H9 (cell line): ENCODE results near the gene NANOS1. TPM values are rescaled to one million over a fixed set of nuclear protein-coding genes. Genes with fewer than 3 reads are reported as not detected.

Experiments used
- DNase-seq: peaks from one replicate; pipeline ENCODE4 v3.0.0-alpha.2; 2017
- H2AFZ ChIP-seq: one replicate; pipeline ENCODE4 v1.6.1; 2013; ENCODE audit warnings: mild to moderate bottlenecking, low read length, control low read depth, moderate library complexity
- H2AK5ac ChIP-seq: 2 replicates; pipeline ENCODE4 v1.6.1; 2013; ENCODE audit warnings: low read length, control low read depth, mixed read lengths; ENCODE audit not compliant: insufficient read length
- H2BK120ac ChIP-seq: one replicate; pipeline ENCODE4 v1.6.1; 2013; ENCODE audit warnings: low read depth, mild to moderate bottlenecking, low read length, control low read depth, inconsistent platforms; ENCODE audit not compliant: poor library complexity, severe bottlenecking
- H2BK12ac ChIP-seq: 2 replicates; pipeline ENCODE4 v1.6.1; 2013; ENCODE audit warnings: low read length, control low read depth, mixed read lengths, low read depth; ENCODE audit not compliant: insufficient read length
- H2BK15ac ChIP-seq: 2 replicates; pipeline ENCODE4 v1.6.1; 2013; ENCODE audit warnings: low read depth, low read length, control low read depth
- H2BK20ac ChIP-seq: one replicate; pipeline ENCODE4 v1.6.1; 2013; ENCODE audit warnings: low read depth, mild to moderate bottlenecking, low read length, control low read depth, inconsistent platforms; ENCODE audit not compliant: poor library complexity, severe bottlenecking
- H2BK5ac ChIP-seq: 2 replicates; pipeline ENCODE4 v1.6.1; 2013; ENCODE audit warnings: low read length, control low read depth, mixed read lengths; ENCODE audit not compliant: insufficient read length
- H3K14ac ChIP-seq: 2 replicates; pipeline ENCODE4 v1.6.1; 2013; ENCODE audit warnings: low read length, control low read depth; ENCODE audit not compliant: insufficient read depth
- H3K18ac ChIP-seq: 2 replicates; pipeline ENCODE4 v1.6.1; 2013; ENCODE audit warnings: low read depth, mild to moderate bottlenecking, mixed read lengths, low read length, control low read depth; ENCODE audit not compliant: insufficient read length
- H3K23ac ChIP-seq: 2 replicates; pipeline ENCODE4 v1.6.1; 2013; ENCODE audit warnings: low read length, control low read depth, mixed read lengths, low read depth; ENCODE audit not compliant: insufficient read length
- H3K23me2 ChIP-seq: 2 replicates; pipeline ENCODE4 v1.6.1; 2013; ENCODE audit warnings: low read depth, mild to moderate bottlenecking, mixed read lengths, low read length, control low read depth; ENCODE audit not compliant: insufficient read length, poor library complexity, severe bottlenecking
- H3K27ac ChIP-seq: 2 replicates; pipeline ENCODE4 v1.5.1; 2013; ENCODE audit warnings: low read length, control low read depth, mixed read lengths, low read depth; ENCODE audit not compliant: insufficient read length
- H3K27me3 ChIP-seq: 2 replicates; pipeline ENCODE4 v1.6.1; 2013; ENCODE audit warnings: low read length, control low read depth, inconsistent platforms; ENCODE audit not compliant: insufficient read depth
- H3K4ac ChIP-seq: 2 replicates; pipeline ENCODE4 v1.6.1; 2013; ENCODE audit warnings: low read depth, mild to moderate bottlenecking, control low read depth, inconsistent platforms, low read length, moderate library complexity
- H3K4me1 ChIP-seq: 2 replicates; pipeline ENCODE4 v1.6.1; 2013; ENCODE audit warnings: low read length, control low read depth, inconsistent platforms; ENCODE audit not compliant: insufficient read depth
- H3K4me2 ChIP-seq: 2 replicates; pipeline ENCODE4 v1.6.1; 2013; ENCODE audit warnings: low read length, control low read depth, mixed read lengths; ENCODE audit not compliant: insufficient read length, insufficient read depth
- H3K56ac ChIP-seq: 2 replicates; pipeline ENCODE4 v1.6.1; 2013; ENCODE audit warnings: low read depth, mild to moderate bottlenecking, mixed read lengths, low read length, control low read depth; ENCODE audit not compliant: insufficient read length
- H3K79me1 ChIP-seq: 2 replicates; pipeline ENCODE4 v1.6.1; 2013; ENCODE audit warnings: low read depth, mild to moderate bottlenecking, moderate library complexity, low read length, control low read depth, inconsistent platforms; ENCODE audit not compliant: insufficient read depth, poor library complexity, severe bottlenecking
- H3K79me2 ChIP-seq: 2 replicates; pipeline ENCODE4 v1.6.1; 2013; ENCODE audit warnings: low read length, control low read depth, inconsistent platforms; ENCODE audit not compliant: insufficient read depth
- H3K9ac ChIP-seq: 2 replicates; pipeline ENCODE4 v1.6.1; 2013; ENCODE audit warnings: low read length, control low read depth, mixed read lengths; ENCODE audit not compliant: insufficient read length; ENCODE audit errors: extremely low read depth
- H3K9me3 ChIP-seq: one replicate; pipeline ENCODE4 v1.6.1; 2013; ENCODE audit warnings: low read depth, low read length, inconsistent platforms; ENCODE audit not compliant: control insufficient read depth
- H3T11ph ChIP-seq: one replicate; pipeline ENCODE4 v1.6.1; 2013; ENCODE audit warnings: mild to moderate bottlenecking, low read length, control low read depth, inconsistent platforms
- H4K20me1 ChIP-seq: one replicate; pipeline ENCODE4 v1.6.1; 2013; ENCODE audit not compliant: control insufficient read depth, insufficient read length, insufficient read depth
- H4K5ac ChIP-seq: 2 replicates; pipeline ENCODE4 v1.6.1; 2013; ENCODE audit warnings: low read depth, mild to moderate bottlenecking, mixed read lengths, low read length, control low read depth; ENCODE audit not compliant: insufficient read length
- H4K8ac ChIP-seq: replicated peaks from 2 replicates; pipeline ENCODE4 v1.6.1; 2013; ENCODE audit warnings: low read length, control low read depth, mixed read lengths, low read depth; ENCODE audit not compliant: insufficient read length
- H4K91ac ChIP-seq: 2 replicates; pipeline ENCODE4 v1.6.1; 2013; ENCODE audit warnings: low read depth, mild to moderate bottlenecking, moderate library complexity, mixed read lengths, low read length, control low read depth; ENCODE audit not compliant: insufficient read length
- H3K27ac Mint-ChIP-seq, 3 experiments: 2 replicates in 2 of 3; 3 replicates in 1 of 3; pipeline ENCODE4 v1.8.0; 2020 to 2021; ENCODE audit warnings: mixed read lengths in 3 of 3, mild to moderate bottlenecking in 1 of 3, moderate library complexity in 1 of 3
- H3K27me3 Mint-ChIP-seq: 2 replicates; pipeline ENCODE4 v1.8.0; 2021; ENCODE audit warnings: low read depth, mild to moderate bottlenecking, moderate library complexity, mixed read lengths
- H3K36me3 Mint-ChIP-seq, 3 experiments: 2 replicates in 2 of 3; 3 replicates in 1 of 3; pipeline ENCODE4 v1.8.0; 2020 to 2021; ENCODE audit warnings: low read depth in 3 of 3, mixed read lengths in 3 of 3; ENCODE audit not compliant: insufficient read depth in 1 of 3
- H3K4me1 Mint-ChIP-seq, 2 experiments: 2 replicates each; pipeline ENCODE4 v1.8.0; 2020; ENCODE audit warnings: mixed read lengths in 2 of 2
- H3K4me3 Mint-ChIP-seq, 2 experiments: 2 replicates in 1 of 2; 3 replicates in 1 of 2; pipeline ENCODE4 v1.8.0; 2020 to 2021; ENCODE audit warnings: mild to moderate bottlenecking in 2 of 2, mixed read lengths in 2 of 2, moderate library complexity in 1 of 2
- H3K9me3 Mint-ChIP-seq, 2 experiments: 2 replicates in 1 of 2; 3 replicates in 1 of 2; pipeline ENCODE4 v1.8.0; 2020; ENCODE audit warnings: mild to moderate bottlenecking in 2 of 2, mixed read lengths in 2 of 2, moderate library complexity in 1 of 2
- WGBS: extraction: QIAGEN DNeasy Blood & Tissue Kit; methylation state at CpG from one replicate; pipeline ENCODE4 v1.1.7; 2013; ENCODE audit warnings: missing lambda C conversion rate, low lambda C conversion rate, mixed read lengths; ENCODE audit not compliant: insufficient read length; ENCODE audit errors: extremely low coverage; 5-methylcytosine and 5-hydroxymethylcytosine counted together
- total RNA-seq: library from RNA; stranded (reverse); gene quantifications from 2 replicates; pipeline ENCODE4 v1.2.1, GENCODE V29; 2021
- TF ChIP-seq, protein P1 (sequence below): fragments of 200-600 bp; sonication (generic); conservative IDR thresholded peaks from 3 replicates; pipeline ENCODE4 v1.8.0; 2021; ENCODE audit warnings: antibody characterized with exemption, mild to moderate bottlenecking

NANOS1 gene
- total RNA-seq, 1 experiment from 2014 or later: 4.5 TPM

DNA sequence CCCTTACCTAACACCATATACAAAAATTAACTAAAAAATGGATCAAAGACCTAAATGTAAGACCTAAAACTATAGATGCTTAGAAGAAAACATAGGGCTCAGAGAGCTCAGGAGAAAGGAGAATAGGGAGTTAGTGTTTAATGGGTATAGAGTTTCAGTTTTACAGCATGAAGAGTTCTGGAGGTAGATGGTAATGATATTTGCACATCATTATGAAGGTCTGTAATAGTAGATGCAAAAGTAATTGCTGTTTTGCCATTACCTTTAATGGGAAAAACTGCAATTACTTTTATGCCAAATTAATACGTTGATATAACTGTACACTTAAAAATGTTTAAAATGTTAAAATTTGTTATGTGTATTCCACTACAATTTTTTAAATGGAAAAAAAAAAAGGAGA lies 39.2 kb upstream of the NANOS1 start:
- no peak overlapping the region for H2BK5ac ChIP-seq
- H4K20me1 ChIP-seq: no peaks in the 10 kb centered on the region
- H3K79me2 ChIP-seq: no peaks in the 10 kb centered on the region
- no peak overlapping the region for H2BK12ac ChIP-seq
- H3K18ac ChIP-seq: no peak overlapping the region
- WGBS: no CpG with 5 or more reads among the region's 1 CpG
- H4K5ac ChIP-seq: no peak overlapping the region
- Mint-ChIP-seq H3K4me1 (no peaks in the 10 kb centered on the region), H3K36me3 (peaks cover 3 to 8% (median 6%) of the 10 kb centered on the region in 3 experiments), H3K27ac (no peak overlapping the region), H3K9me3 (peaks cover 9% of the 10 kb centered on the region in 2 experiments), H3K27me3 (peaks cover 8% of the 10 kb centered on the region; the same call in 1 of the 2 replicates), H3K4me3 (no peak overlapping the region)
- no peak overlapping the region for H2BK15ac ChIP-seq
- H2AK5ac ChIP-seq: no peak overlapping the region
- no peak overlapping the region for H3T11ph ChIP-seq
- no peak overlapping the region for H3K14ac ChIP-seq
- no peak overlapping the region for H4K8ac ChIP-seq
- H2AFZ ChIP-seq: no peak overlapping the region
- H3K4me2 ChIP-seq: no peak overlapping the region
- no peak overlapping the region for H3K9ac ChIP-seq
- H2BK20ac ChIP-seq: no peak overlapping the region
- H3K23ac ChIP-seq: no peak overlapping the region
- H3K23me2 ChIP-seq: no peaks in the 10 kb centered on the region
- H3K56ac ChIP-seq: no peak overlapping the region
- H4K91ac ChIP-seq: no peak overlapping the region
- no peak for DNase-seq
- no peak overlapping the region for H3K4ac ChIP-seq
- no peaks in the 10 kb centered on the region for H3K4me1 ChIP-seq
- no peaks in the 10 kb centered on the region for H3K9me3 ChIP-seq
- no peak overlapping the region for H2BK120ac ChIP-seq
- no peak overlapping the region for H3K27ac ChIP-seq
- TF ChIP-seq, protein P1, sequence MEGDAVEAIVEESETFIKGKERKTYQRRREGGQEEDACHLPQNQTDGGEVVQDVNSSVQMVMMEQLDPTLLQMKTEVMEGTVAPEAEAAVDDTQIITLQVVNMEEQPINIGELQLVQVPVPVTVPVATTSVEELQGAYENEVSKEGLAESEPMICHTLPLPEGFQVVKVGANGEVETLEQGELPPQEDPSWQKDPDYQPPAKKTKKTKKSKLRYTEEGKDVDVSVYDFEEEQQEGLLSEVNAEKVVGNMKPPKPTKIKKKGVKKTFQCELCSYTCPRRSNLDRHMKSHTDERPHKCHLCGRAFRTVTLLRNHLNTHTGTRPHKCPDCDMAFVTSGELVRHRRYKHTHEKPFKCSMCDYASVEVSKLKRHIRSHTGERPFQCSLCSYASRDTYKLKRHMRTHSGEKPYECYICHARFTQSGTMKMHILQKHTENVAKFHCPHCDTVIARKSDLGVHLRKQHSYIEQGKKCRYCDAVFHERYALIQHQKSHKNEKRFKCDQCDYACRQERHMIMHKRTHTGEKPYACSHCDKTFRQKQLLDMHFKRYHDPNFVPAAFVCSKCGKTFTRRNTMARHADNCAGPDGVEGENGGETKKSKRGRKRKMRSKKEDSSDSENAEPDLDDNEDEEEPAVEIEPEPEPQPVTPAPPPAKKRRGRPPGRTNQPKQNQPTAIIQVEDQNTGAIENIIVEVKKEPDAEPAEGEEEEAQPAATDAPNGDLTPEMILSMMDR: no peak
- no peaks in the 10 kb centered on the region for H3K27me3 ChIP-seq
- no peaks in the 10 kb centered on the region for H3K79me1 ChIP-seq
